HG03064 (cell line): Measurements from ENCODE around the gene RBM4B.

Experiments used
- ATAC-seq: cut with Tn5 transposase; IDR thresholded peaks from one replicate; pipeline ENCODE4 v1.9.1; 2021; ENCODE audit warnings: low read depth; ENCODE audit not compliant: unreplicated experiment

The RBM4B gene

DNA sequence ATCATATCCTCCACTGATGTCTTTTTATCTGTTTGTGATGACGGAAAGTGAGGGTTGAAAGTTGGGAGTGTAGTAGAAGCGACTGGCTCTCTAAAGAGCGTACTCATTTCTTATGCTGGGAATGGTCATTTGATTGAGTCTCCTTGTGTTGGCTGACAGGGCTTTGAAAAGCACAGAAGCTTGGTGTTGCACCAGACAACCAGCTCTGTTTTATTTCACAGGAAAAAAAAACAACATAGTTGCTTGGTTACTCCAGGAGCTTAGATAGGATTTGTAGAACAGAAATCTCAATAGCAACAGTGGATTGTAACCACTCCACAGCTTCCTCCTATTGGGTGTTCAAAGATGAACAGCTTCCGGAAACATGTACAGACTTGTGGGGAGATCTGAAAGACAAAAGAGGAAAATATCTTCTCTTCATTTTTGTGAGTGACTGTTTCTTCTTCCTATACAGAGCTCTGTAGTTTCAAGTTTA lies 58.6 kb downstream of the RBM4B start:
- ATAC-seq, result no peak

DNA sequence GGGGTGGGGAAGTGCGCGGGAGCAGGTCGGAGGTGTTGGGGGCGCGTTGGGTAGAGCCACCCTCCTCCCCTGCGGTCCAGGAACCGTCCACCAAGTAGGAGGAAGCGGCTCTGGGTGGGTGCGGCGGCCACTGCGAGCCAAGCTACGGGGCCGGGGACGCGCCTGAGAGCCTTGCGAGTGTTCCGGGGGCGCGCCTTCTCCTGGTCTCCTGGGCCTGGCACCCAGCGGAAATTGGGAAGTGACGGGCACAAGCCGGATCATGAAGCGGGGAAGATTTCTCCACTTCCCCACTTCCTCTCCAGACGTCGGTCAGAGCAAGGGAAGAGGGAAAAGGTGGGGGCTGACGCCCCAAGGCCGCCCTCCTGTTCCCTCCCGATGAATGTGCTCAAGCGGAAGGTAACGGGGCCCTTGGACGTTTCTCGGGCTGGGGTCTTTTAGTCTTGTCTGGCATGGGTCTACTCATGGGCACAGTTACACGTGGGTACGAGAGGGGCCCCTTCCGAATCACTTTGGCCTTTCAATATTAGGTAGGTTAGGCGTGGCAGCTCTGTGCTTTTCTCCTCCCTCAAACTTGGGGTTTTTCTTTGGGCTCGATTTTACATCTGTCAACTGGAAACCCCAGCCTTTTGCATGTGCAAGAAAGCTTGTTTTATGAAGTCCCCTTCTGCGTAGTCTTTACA lies 60.4 kb downstream of the RBM4B start:
- ATAC-seq, result no peak

DNA sequence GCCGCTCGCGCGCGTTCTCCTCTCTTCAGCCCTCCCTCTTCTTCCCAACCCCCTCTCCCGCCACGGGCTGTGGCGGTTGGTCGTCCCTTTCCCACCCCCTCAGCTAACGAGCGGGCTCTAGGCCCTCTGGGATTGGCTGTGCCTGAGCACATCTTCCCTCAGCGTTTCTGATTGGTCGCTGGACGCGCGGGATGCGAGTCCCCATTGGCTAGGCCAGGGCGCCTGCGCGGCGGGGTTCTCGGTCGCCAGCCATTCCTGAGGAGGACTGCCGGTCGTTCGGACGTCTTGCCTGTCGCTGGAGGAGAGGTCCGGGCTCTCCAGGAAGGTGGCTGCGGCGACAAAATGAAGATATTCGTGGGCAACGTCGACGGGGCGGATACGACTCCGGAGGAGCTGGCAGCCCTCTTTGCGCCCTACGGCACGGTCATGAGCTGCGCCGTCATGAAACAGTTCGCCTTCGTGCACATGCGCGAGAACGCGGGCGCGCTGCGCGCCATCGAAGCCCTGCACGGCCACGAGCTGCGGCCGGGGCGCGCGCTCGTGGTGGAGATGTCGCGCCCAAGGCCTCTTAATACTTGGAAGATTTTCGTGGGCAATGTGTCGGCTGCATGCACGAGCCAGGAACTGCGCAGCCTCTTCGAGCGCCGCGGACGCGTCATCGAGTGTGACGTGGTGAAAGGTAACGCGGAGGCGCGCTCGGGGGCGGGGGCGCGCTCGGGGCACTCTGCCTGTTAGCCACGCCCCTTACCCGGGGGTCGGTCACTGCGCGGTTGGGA lies 61.1 kb downstream of the RBM4B start, which contains the start of gene RBM14:
RBM14 (plus strand) TSS at position 252 of the 776 bp plus-strand sequence; CDS start at position 343, 91 bp downstream.
- peak; percentile 83 for ATAC-seq
